ENCODE results near the gene STOX2. TPM values are rescaled to one million over a fixed set of nuclear protein-coding genes. Genes with fewer than 3 reads are reported as not detected.
A peak's percentile ranks its signal among the peaks of the same experiment; 100 is the strongest.

The STOX2 gene
- total and polyA plus RNA-seq, 11 donors, result 2.8 to 19.6 (median 13.1) TPM

DNA sequence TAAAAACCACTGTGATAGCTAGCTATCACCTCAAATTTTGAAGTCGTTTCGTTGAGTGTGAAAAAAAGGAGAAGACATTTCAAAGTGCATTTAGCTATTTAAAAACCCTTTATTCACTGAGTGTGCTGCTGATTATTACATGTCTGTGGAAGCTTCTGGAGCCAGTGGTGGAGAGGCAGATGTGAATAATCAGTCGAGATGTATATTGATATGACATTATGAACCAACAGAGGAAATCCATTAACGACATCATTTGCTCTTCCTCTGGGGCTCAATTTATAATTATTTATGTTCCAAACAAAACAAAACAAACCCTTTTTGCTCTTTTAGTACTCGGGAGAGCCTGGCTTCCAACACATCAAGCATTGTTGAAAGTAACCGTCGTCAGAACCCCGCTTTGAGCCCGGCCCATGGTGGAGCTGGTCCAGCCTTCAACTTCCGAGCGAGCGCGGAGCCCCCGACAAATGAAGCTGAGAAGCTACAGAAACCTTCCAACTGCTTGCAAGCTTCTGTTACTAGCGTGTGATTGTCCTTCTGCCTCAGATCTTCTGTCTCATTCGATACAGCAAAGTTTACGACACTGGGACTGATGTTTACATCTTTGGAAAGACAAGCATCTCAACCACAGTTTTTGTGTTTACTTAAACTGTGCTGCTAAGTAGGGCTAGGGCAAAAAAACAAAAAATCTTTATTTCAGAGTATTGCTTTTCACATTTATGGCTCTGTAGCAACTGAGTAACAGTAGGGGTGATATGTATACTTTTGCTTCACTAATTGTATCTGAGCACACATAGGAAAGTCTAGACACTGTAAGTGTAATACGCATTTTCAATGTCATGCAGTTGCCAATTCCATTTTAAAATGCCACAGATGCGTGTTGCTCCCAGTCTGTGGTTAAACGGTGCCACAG is 111.9 kb downstream of the STOX2 start:
- H3K4me3 ChIP-seq, result peak overlapping the region in 5 of 12 donors; percentile 6 to 28 (median 23)
- no peaks in the 10 kb centered on the region for H3K27me3 ChIP-seq
- intact Hi-C loops (cut with DNase I), result no loop called here
- H3K4me1 ChIP-seq, result peaks cover 0 to 32% (median 12%) of the 10 kb centered on the region in 12 donors
- ATAC-seq, result no peak
- TF ChIP-seq, protein P1, sequence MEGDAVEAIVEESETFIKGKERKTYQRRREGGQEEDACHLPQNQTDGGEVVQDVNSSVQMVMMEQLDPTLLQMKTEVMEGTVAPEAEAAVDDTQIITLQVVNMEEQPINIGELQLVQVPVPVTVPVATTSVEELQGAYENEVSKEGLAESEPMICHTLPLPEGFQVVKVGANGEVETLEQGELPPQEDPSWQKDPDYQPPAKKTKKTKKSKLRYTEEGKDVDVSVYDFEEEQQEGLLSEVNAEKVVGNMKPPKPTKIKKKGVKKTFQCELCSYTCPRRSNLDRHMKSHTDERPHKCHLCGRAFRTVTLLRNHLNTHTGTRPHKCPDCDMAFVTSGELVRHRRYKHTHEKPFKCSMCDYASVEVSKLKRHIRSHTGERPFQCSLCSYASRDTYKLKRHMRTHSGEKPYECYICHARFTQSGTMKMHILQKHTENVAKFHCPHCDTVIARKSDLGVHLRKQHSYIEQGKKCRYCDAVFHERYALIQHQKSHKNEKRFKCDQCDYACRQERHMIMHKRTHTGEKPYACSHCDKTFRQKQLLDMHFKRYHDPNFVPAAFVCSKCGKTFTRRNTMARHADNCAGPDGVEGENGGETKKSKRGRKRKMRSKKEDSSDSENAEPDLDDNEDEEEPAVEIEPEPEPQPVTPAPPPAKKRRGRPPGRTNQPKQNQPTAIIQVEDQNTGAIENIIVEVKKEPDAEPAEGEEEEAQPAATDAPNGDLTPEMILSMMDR (IDR thresholded peaks at IDR 0.05), result no peak
- TF ChIP-seq POLR2A (IDR thresholded peaks at IDR 0.05), result no peak
- 80 to 84% (median 82%) methylated on average over 20 of the region's 20 CpGs for WGBS, 4 donors
- H3K27ac ChIP-seq, result no peak overlapping the region
- peaks cover 0 to 24% (median 7%) of the 10 kb centered on the region in 9 donors for H3K36me3 ChIP-seq
- H3K9me3 ChIP-seq, result no peaks in the 10 kb centered on the region
- DNase-seq, result no peak

DNA sequence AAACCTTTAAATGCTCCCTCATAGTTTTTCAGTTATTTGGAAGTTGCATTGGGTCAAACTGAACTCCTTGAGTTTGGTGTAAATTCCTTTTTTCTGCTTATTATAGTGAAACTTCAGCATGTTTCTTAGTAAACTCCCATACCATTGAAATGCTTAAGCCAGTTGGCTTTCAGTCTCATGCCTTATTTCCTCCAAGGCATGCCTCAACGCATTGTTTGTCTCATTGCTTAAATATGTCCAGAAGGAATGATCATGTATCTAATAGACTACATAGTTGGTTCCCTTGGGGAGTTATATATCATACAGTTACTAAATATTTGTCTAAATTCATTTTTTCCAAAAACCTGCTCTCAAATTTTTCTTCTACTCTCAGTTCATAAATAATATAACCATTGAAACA is 114.0 kb downstream of the STOX2 start:
- ATAC-seq (no peak), DNase-seq (no peak)
- TF ChIP-seq, protein P1 (IDR thresholded peaks at IDR 0.05), result no peak
- TF ChIP-seq POLR2A (IDR thresholded peaks at IDR 0.05), result no peak
- H3K36me3 ChIP-seq, result peaks cover 0 to 24% (median 7%) of the 10 kb centered on the region in 9 donors
- intact Hi-C loops (cut with DNase I), result no loop called here
- H3K4me3 ChIP-seq, result no peak overlapping the region
- H3K27ac ChIP-seq, result peak overlapping the region in 2 of 12 donors; percentile 47 to 60
- no peaks in the 10 kb centered on the region for H3K27me3 ChIP-seq
- H3K9me3 ChIP-seq, result no peaks in the 10 kb centered on the region
- H3K4me1 ChIP-seq, result peaks cover 0 to 16% (median 1%) of the 10 kb centered on the region in 12 donors
- 60 to 70% (median 65%) methylated on average over 1 of the region's 1 CpG for WGBS, 4 donors

GRCh38 chr4:184019667-184020623 is 114.8 kb downstream of the STOX2 start:
- peak overlapping the region in 4 of 12 donors; percentile 7 to 15 (median 11) for H3K4me3 ChIP-seq
- no peaks in the 10 kb centered on the region for H3K27me3 ChIP-seq
- H3K36me3 ChIP-seq, result peaks cover 0 to 19% (median 7%) of the 10 kb centered on the region in 9 donors
- WGBS, 4 donors, result 57 to 62% (median 61%) methylated on average over 26 of the region's 26 CpGs
- DNase-seq (peak in 1 of 5 donors; percentile 44), ATAC-seq (peak in 2 of 4 donors; percentile 39 to 45)
- peak overlapping the region in 10 of 12 donors; percentile 1 to 62 (median 40) for H3K27ac ChIP-seq
- TF ChIP-seq, protein P1 (IDR thresholded peaks at IDR 0.05), result no peak
- TF ChIP-seq POLR2A (IDR thresholded peaks at IDR 0.05), result no peak
- H3K9me3 ChIP-seq, result no peaks in the 10 kb centered on the region
- H3K4me1 ChIP-seq, result peaks cover 0 to 16% (median 1%) of the 10 kb centered on the region in 12 donors
- intact Hi-C loops (cut with DNase I), result no loop called here
